Progenitor cell of endocrine pancreas (in vitro differentiated cells): ENCODE measurements around the gene EFCAB14. TPM values are rescaled to one million over a fixed set of nuclear protein-coding genes. Genes with fewer than 3 reads are reported as not detected.
"Not testable (repeated sequence)": the region's sequence is repeated elsewhere in the genome, so short reads cannot be mapped to it uniquely, and the experiment has no call there.

ENCODE experiments used
- DNase-seq: peaks from one replicate; pipeline ENCODE4 v3.0.0; 2021; ENCODE audit warnings: low spot score; ENCODE audit not compliant: unreplicated experiment
- H3K27ac Mint-ChIP-seq: 2 replicates; pipeline ENCODE4 v1.8.0; 2021; ENCODE audit warnings: mild to moderate bottlenecking, moderate library complexity, mixed read lengths
- H3K27me3 Mint-ChIP-seq: 2 replicates; pipeline ENCODE4 v1.8.0; 2021; ENCODE audit warnings: mixed read lengths
- H3K36me3 Mint-ChIP-seq: 2 replicates; pipeline ENCODE4 v1.8.0; 2022; ENCODE audit warnings: mixed read lengths; ENCODE audit not compliant: insufficient read depth
- H3K4me1 Mint-ChIP-seq: 2 replicates; pipeline ENCODE4 v1.8.0; 2021; ENCODE audit warnings: low read depth, mixed read lengths
- H3K4me3 Mint-ChIP-seq: 2 replicates; pipeline ENCODE4 v1.8.0; 2021; ENCODE audit warnings: low read depth, mild to moderate bottlenecking, moderate library complexity, mixed read lengths
- H3K9me3 Mint-ChIP-seq: 2 replicates; pipeline ENCODE4 v1.8.0; 2021; ENCODE audit warnings: low read depth, mixed read lengths
- total RNA-seq: library from RNA; stranded (reverse); gene quantifications from 2 replicates; pipeline ENCODE4 v1.2.1, GENCODE V29; 2021
- TF ChIP-seq, protein P1 (sequence below): fragments of 200-600 bp; sonication (generic); IDR thresholded peaks from one replicate; pipeline ENCODE4 v1.5.0; 2021; ENCODE audit warnings: antibody characterized with exemption, mild to moderate bottlenecking; ENCODE audit not compliant: unreplicated experiment

The EFCAB14 gene
- total RNA-seq, 1 donor from 2014 or later = 63.6 TPM

DNA sequence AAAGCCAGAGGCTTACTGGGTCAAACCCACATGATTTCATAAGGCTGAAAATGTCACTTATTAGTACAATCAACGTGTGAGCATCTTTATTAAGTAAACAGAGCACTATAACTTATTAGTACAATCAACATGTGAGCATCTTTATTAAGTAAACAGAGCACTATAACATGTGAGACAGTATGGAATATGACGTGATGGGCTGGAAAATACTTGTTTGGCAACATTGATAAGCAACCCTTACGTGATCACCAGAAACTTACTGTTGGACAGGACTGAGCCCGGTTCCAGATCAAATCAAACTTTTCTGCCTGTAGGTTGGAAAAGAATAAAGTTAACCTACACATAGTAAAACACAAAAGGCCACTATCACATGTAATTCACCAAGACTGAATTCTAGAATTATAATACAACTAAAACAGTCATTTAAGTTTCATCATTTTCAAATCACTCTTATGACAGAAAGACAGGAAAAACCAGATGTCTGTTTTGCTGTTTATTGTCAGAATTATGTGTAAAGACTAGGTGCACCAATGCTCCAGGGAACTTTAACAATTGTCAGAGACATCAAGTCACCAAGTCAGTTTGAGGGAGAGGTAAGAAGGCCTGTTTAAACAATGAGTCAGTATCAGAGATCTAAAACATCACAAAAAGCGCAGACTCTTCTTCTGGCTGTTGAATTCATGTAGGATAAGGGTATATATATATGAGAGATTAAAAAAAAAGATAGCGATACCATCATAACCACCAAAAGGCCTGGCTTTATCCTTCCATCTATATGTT lies 66.4 kb downstream of the EFCAB14 start:
- H3K36me3 Mint-ChIP-seq = peaks cover 44% of the 10 kb centered on the region
- H3K27me3 Mint-ChIP-seq = no peaks in the 10 kb centered on the region
- DNase-seq = no peak
- no peaks in the 10 kb centered on the region for H3K4me1 Mint-ChIP-seq
- peaks cover 6% of the 10 kb centered on the region for H3K9me3 Mint-ChIP-seq
- no peak overlapping the region for H3K27ac Mint-ChIP-seq
- TF ChIP-seq, protein P1, sequence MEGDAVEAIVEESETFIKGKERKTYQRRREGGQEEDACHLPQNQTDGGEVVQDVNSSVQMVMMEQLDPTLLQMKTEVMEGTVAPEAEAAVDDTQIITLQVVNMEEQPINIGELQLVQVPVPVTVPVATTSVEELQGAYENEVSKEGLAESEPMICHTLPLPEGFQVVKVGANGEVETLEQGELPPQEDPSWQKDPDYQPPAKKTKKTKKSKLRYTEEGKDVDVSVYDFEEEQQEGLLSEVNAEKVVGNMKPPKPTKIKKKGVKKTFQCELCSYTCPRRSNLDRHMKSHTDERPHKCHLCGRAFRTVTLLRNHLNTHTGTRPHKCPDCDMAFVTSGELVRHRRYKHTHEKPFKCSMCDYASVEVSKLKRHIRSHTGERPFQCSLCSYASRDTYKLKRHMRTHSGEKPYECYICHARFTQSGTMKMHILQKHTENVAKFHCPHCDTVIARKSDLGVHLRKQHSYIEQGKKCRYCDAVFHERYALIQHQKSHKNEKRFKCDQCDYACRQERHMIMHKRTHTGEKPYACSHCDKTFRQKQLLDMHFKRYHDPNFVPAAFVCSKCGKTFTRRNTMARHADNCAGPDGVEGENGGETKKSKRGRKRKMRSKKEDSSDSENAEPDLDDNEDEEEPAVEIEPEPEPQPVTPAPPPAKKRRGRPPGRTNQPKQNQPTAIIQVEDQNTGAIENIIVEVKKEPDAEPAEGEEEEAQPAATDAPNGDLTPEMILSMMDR = no peak
- H3K4me3 Mint-ChIP-seq = no peak overlapping the region

DNA sequence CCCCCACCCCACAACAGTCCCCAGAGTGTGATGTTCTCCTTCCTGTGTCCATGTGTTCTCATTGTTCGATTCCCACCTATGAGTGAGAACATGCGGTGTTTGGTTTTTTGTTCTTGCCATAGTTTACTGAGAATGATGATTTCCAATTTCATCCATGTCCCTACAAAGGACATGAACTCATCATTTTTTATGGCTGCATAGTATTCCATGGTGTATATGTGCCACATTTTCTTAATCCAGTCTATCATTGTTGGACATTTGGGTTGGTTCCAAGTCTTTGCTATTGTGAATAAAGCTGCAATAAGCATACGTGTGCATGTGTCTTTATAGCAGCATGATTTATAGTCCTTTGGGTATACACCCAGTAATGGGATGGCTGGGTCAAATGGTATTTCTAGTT lies 67.8 kb downstream of the EFCAB14 start:
- not testable (repeated sequence) for H3K4me1 Mint-ChIP-seq, H3K27me3 Mint-ChIP-seq, DNase-seq, H3K9me3 Mint-ChIP-seq, H3K27ac Mint-ChIP-seq, H3K4me3 Mint-ChIP-seq
- H3K36me3 Mint-ChIP-seq = peaks cover 54% of the 10 kb centered on the region

DNA sequence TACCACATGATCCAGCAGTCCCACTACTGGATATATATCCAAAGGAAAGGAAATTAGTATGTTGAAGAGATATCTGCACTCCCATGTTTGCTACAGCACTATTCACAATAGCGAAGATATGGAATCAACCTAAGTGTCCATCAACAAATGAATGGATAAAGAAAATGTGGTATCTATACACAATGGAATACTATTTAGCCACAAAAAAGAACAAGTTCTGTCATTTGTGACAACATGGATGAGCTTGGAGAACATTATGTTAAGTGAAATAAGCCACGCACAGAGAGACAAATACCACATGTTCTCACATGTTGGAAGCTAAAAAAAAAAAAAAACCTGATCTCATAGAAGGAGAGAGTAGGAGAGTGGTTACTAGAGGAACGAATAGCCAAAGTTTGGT lies 68.4 kb downstream of the EFCAB14 start:
- H3K9me3 Mint-ChIP-seq = peaks cover 6% of the 10 kb centered on the region
- DNase-seq = no peak
- TF ChIP-seq, protein P1 = no peak
- H3K4me3 Mint-ChIP-seq = no peak overlapping the region
- H3K4me1 Mint-ChIP-seq = no peaks in the 10 kb centered on the region
- H3K27me3 Mint-ChIP-seq = no peaks in the 10 kb centered on the region
- peaks cover 50% of the 10 kb centered on the region for H3K36me3 Mint-ChIP-seq
- no peak overlapping the region for H3K27ac Mint-ChIP-seq

DNA sequence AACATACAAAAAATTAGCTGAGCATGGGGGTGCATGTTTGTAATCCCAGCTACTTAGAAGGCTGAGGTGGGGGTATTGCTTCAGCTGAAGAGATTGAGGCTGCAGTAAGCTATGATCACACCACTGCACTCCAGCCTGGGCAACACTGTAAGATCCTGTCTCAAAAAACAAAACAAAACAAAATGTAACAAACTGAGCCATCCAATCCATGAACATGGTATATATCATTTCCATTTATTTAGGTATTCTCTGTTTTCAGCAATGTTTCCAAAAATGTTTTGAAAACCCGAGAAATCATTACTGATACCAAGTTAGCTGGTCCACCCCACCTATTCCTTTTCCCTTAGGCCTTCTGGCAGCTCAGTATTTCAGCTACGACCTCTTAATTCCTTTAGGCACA lies 69.2 kb downstream of the EFCAB14 start:
- Mint-ChIP-seq H3K27me3 (no peaks in the 10 kb centered on the region), H3K4me3 (no peak overlapping the region), H3K4me1 (no peaks in the 10 kb centered on the region), H3K9me3 (peaks cover 6% of the 10 kb centered on the region), H3K36me3 (peaks cover 46% of the 10 kb centered on the region), H3K27ac (no peak overlapping the region)
- TF ChIP-seq, protein P1 = no peak
- no peak for DNase-seq

DNA sequence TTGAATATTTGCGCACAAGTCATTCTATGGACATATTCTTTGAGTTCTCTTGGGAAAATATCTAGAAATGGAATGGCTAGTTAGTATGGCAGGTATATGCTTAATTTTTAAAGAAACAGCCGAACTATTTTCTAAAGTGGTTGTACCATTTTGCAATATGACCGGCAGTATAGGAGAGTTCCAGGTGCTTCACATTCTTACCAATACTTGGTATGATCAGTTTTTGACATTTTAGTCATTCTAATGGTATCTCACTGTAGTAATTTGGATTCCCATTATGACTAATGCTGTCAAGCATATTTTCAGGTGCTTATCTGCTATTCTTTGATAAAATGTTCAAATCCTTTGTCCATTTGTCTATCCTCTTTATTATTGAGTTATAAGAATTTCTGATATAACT lies 71.3 kb downstream of the EFCAB14 start:
- H3K27me3 Mint-ChIP-seq = no peaks in the 10 kb centered on the region
- no peaks in the 10 kb centered on the region for H3K4me1 Mint-ChIP-seq
- peaks cover 6% of the 10 kb centered on the region for H3K9me3 Mint-ChIP-seq
- H3K36me3 Mint-ChIP-seq = peaks cover 43% of the 10 kb centered on the region
- H3K27ac Mint-ChIP-seq = no peak overlapping the region
- TF ChIP-seq, protein P1 = no peak
- DNase-seq = no peak
- H3K4me3 Mint-ChIP-seq = no peak overlapping the region

DNA sequence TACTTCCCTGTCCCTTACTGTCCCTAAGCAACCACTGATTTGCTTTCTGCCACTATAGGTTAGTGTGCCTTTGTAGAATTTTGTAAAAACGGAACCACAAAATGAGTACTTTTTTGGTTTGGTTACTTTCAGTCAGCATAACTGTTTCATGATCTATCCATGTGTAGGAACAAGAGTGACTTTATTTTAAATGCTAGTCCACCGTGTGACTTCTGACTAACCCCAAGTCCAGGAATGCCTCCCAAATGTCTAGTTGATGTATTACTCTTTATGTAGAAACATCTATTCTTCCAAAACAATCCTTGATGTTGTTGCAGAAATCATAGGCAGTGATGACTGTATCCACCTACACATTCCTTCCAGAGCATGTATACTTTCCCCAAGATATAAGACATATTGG lies 72.1 kb downstream of the EFCAB14 start:
- H3K27me3 Mint-ChIP-seq = no peaks in the 10 kb centered on the region
- H3K27ac Mint-ChIP-seq = no peak overlapping the region
- peaks cover 43% of the 10 kb centered on the region for H3K36me3 Mint-ChIP-seq
- no peaks in the 10 kb centered on the region for H3K4me1 Mint-ChIP-seq
- TF ChIP-seq, protein P1 = no peak
- H3K9me3 Mint-ChIP-seq = peaks cover 6% of the 10 kb centered on the region
- DNase-seq = no peak
- no peak overlapping the region for H3K4me3 Mint-ChIP-seq
